Measurements from ENCODE around the gene KCNH1.

The KCNH1 gene

DNA sequence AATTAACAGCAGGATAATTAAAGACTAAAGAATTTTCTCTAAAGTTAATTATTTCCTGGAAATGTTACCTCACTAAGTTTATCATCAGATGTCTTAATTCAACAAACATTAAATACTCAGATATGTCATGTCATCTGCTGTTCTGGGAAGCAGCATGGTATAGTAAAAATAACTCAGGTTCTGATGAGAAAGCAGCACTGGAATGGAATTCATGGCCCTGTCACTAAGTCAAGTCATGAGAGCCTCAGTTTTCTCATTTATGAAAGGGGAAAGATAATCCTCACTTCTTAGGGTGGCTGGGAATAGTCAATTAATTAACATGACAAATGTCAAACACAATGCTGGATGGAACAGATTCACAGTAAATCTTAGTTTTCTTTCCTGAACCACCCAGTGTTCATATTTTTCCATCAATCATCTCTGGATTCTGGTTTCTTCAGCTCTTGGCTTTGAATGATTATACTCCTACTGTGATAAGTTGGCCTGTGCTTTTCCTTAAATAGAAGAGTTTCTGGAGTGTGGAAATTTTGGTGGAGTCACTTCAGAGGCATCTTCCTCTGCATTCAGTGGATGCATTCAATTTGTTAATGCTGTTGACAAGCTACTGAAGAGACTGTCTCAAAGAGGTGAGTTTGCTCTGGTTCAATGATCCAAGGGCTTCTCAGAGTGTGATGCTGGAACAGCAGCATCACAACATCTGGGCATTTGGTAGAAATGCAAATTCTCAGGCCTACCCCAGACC, 319.4 kb downstream of the KCNH1 start:
- no peak for DNase-seq (ENCODE audit: low spot score)

DNA sequence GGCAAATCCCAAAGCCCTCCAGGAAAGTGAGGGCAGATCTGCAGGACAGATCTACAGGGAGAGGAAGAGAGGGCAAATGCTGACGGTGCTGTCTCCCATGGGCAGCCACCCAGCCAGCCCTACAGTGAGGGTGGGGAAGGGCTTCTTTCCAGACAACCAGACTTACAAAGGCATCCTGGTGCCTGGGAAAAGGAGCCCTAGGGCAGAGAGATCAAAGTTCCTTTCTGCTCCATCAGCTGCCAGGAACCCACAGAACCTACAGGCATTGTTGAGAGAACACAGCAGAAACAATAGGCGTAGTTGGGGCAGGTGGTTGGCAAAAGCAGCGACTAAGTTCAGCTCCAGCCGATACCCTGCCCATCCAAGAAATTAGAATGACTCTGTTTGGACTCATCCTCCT, 332.4 kb downstream of the KCNH1 start:
- DNase-seq (ENCODE audit: low spot score) = no peak

DNA sequence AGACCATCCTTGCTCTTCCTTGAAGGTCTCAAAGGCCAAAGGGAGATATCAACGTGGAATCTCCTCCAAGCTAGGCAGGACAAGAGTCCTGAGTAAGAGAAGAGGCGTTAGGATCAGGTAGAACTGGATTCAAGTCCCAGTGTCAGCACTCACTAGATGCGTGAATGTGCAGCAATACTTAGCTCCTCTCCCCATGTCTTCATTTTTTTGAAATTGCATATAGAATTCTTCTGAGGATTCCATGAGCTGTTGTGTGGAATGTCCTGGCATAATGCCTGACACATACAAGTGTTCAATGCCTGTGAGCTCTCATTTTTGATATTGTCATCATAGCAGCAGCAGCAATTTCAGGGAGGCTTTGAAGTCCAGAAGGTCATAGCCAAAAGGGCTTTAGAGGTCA, 333.2 kb downstream of the KCNH1 start:
- DNase-seq (ENCODE audit: low spot score) = no peak

DNA sequence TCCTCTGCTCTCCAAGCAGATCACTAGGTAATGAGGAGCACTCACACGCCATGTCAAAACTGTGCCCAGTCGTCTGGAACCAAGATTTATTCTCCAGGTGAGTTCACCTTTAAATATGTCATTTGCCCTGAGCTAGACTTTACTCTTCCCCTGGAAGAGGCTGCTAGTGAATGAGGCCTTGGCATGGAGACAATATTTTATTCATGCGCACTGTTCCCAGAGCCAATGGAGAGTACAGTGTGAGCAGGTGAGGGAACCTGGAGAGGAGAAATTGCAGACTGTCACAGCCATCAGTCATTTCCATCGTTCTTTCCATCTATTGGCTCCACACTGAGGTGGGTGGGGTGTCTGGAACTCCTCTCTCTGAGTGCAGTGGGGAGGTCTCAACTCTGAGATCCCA, 333.6 kb downstream of the KCNH1 start:
- DNase-seq (ENCODE audit: low spot score) = no peak

DNA sequence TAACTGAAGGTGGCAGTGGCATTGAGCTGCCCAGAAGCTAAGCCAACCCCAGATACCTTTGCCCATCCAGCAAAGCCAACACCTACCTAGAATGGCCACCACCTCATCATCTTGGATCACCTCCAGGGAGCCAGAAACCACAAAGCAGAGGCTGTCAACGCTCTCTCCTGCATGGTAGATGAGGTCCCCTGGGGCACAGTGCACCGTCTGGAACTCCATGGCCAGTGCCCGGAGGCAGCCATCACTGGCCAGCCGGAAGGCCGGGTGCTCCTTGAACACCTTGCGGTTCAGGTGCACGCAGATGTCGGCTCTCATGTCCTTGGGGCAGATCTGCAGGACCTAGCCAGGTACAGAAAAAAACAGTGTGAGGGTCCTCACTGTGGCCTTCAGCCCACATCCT, 336.5 kb downstream of the KCNH1 start:
- no peak for DNase-seq (ENCODE audit: low spot score)

DNA sequence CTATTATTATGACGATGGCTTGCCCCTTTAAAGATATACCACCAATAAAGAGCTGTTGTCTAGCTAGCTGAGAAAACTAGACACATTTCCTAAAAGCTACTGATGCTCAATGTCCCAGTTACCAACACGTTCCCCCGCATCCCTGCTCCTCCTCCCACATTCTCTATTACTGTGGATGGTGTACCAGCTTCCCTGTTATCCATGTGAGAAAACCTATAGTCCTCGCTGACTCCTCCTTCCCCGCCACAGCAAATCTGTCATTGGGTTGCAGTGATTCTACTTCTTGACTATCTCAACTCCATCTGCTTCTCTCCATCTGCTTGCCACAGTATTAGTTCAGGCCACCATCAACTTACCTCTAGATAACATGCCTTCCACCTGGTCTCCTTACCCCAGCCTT, 337.5 kb downstream of the KCNH1 start:
- no peak for DNase-seq (ENCODE audit: low spot score)

DNA sequence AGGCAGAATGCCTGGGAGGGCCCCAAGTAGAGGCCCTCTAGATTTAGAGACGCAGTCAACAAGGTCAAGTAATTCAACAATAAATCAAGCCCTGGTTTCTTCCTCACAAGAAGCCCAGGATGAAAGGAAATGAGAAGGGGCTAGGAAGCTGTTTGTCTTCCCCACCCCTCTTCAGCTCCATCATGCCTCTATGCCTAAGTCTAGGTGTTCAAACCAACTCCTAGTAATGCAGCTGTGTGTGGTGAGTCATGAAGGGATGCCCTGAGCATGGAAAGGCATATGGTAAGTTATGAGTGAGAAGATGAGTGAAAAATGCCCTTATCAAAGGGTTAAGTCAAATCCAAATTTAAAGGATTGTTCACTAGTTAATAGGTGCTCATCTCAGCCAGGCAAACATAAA, 339.5 kb downstream of the KCNH1 start:
- no peak for DNase-seq (ENCODE audit: low spot score)

DNA sequence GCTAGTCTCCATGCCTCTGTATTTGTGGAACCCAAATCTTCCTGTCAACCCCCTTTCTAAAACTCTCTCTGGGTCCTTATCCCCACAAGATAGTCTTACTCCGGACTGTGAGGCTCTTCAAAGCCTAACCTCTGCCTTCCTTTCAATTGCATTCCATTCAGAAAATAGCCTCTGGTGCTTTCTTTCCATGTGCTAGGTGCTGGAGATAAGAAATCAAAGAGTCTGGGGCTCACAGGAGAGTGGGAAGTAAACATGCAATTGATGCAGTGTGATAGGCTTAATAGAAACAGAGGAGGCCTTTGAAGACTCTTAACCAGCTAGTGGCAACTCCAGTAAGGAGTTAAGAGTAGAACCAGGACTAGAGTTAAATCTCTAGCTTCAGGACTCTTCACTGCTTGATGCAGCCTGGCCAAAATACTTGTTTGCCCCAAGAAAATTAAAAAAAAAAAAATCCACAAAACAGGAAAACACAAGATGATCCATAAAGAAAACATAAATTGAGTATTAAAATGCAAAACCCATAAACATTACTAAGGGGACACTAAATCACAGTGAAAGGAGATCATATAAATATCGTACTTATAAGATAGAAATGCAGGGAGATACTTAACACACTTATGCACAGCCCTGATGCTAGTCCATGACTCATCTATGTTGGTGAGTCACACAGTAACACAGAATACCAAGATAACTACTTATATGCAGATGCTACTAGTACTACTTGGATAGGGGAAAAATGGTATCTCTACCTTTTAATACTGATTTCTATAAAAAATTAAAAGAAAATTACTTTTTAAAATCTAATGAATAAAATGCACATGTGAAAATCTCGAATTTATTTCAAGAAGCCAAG, 341.5 kb downstream of the KCNH1 start:
- DNase-seq (ENCODE audit: low spot score) = peak; percentile 18

DNA sequence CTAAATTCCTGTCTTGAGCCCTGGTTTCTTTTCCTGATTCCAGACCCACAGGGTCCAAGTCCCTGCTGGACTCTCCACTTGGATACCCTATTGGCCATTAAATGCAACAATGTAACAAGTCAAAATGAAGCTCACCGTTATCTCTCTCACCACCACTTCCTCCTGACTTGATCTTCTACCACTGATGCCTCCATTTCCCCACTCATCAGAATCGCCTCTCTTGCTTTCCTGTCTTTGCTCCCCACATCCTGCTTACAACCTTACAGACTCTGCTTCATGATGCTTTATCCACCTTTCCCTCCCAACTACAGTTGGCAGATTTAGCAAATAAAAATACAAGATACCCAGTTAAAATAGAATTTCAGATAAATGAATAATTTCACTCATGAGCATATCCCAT, 343.8 kb downstream of the KCNH1 start:
- no peak for DNase-seq (ENCODE audit: low spot score)

DNA sequence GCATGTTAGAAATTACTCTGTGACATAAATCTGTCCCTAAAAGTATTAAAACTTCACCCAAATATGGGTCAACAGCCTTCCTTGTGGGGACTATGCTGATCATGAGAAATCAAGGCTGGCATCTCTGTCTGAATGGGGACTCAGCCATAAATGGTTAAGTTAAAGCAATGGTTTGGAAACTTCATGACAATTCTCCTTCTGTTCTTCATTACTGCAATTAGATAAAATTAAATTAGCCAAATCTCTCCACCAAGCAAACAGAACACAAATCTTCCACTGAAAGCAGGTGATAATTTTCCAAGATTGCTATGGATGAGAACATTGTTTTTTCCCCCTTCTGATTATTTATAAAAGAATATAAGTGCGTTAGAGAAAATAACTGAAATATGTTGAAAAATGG, 346.1 kb downstream of the KCNH1 start:
- no peak for DNase-seq (ENCODE audit: low spot score)

DNA sequence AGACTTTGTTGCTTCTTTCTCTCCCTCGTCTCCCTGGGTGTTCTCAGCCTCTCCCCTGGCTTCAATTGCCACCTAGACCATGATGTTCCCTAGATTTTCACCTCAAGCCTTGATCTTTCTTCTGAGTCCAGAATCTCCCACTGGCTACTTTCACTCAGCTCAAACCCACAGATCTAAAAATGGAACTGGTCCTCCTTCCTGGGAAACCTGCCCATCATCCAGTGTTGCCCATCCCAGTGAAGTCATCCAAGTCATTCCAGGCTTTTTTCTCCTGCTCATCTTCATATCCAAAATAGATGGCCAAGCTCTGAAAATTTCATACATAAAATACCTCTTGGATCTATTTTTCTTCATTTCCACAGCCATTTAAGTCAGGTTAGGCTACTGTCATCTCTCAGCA, 347.4 kb downstream of the KCNH1 start:
- DNase-seq (ENCODE audit: low spot score) = no peak

DNA sequence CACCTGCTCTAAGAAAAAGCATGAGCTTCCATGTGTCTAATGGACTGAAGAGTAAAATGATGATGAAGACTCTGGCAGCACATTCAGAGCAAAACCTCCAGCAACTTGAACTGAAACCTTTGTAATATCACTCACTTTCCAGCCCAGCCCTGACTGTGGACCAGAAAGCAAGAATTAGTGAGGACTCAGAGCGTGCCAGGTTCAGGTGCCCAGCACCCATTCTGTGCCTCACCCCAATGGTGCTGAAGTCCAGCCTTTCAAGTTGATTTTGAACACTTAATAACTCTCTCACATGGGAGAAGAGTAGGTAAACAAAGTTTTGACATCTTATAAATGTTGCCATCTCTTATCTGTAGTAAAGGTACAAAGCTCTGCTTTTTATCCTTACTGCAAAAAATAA, 350.0 kb downstream of the KCNH1 start:
- DNase-seq (ENCODE audit: low spot score) = no peak

DNA sequence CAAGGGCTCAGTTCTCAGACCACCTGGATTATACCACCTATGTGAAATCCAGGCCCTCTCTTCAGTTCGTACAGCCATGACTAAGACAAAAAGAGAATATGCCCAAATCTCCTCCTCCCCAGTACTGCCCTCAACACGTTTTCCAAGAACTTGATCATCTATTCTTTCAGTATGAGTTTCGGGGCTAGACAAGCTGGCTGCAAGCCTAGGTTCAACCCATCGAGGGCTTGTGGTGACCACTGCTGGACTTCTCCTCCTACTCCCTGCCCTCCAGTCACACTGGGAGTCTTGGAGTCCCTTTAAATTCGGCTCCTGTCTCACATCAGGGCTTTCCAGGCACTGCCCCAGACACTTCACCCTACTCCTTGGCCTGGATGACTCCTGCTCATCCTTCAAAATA, 352.3 kb downstream of the KCNH1 start:
- DNase-seq (ENCODE audit: low spot score) = no peak

DNA sequence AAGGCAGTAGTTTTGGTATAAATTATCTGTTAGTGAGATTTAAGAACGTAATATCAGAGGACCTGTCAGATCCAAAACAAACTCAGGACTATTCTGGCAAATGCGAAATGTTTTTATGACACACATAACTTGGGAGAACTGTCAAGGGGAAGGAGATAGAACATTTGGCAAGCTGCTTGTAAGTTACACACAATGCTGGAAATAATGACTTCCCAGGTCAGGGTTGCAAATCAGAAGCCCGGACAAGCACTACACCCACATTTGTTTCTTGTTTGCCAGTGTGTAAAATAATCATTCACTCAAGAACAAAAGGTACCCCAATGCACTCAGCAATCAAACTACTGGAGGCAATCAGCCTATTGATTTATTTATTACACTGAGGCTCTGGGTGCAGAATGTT, 354.7 kb downstream of the KCNH1 start:
- DNase-seq (ENCODE audit: low spot score) = no peak

DNA sequence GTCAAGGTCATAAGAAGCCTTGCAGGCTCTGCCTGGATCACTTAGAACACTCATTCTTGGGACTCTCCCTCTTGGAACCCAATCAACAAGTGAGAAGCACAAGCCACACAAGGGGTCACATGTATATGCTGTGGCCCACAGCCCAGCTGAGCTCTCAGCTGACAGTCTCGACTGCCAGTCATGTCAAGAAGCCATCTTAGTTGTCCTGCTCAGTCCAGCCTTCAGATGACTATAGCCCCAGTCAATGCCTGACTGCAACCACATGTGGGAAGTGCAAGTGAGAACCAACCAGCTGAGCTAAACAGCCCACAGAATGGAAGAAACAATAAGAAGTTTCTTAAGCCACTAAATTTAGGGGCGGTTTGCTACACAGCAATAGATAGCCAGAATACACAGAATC, 356.0 kb downstream of the KCNH1 start:
- no peak for DNase-seq (ENCODE audit: low spot score)

DNA sequence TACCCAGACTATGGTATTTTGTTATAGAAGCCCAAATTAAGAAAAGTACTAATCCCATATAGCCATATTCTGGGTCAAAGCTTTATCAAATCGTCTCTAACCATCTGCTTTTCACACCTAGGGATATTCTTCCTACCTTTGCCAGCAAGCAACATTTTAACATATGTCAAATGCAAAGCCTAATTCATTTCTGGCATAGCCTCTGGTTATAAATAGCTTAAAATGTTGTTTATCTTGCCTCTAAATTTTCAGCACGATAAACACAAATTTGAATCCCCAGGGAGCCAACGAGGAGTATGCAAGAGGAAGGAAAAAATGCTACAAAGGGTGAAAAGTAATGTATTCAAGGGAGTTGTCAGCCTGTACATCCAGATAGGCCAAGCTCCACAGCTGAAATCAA, 357.2 kb downstream of the KCNH1 start:
- DNase-seq (ENCODE audit: low spot score) = no peak

DNA sequence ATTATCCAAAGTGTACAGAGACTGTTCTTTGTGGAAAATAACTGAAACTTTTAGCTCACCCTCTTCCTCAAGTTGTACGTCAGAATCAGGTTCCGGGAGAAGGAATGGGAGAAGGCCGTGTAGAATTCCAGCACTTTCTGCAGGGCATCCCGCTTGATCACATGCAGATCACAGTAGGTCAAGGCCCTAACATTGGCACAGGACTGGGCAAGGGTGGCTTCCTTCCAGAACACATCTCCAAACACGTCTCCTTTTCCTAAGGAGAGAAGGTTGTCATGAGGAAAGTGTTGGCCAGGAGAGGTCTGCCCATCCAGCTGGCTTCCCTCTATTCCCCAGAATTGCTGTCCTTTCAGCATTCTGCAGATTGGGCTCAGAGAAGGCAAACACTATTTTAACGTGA, 358.7 kb downstream of the KCNH1 start:
- DNase-seq (ENCODE audit: low spot score) = no peak

DNA sequence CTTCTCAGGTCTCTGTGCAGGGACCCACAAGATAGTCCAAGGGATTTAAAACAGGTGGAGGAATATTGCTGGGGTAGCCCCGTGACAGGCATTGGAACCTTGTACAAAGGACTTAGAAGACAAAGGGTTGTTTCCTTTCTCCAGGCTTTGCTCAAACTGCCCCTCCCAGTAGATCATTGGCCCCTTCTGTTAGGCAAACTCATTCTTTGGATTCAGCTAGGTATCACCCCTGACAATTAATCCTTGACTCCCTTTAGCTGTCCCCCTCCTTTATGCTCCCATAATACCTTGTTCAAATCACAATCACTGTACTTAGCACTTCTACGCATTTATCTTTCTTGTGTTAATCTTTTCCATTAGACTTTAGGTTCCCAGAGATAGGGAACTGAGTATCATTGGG, 360.5 kb downstream of the KCNH1 start:
- no peak for DNase-seq (ENCODE audit: low spot score)

DNA sequence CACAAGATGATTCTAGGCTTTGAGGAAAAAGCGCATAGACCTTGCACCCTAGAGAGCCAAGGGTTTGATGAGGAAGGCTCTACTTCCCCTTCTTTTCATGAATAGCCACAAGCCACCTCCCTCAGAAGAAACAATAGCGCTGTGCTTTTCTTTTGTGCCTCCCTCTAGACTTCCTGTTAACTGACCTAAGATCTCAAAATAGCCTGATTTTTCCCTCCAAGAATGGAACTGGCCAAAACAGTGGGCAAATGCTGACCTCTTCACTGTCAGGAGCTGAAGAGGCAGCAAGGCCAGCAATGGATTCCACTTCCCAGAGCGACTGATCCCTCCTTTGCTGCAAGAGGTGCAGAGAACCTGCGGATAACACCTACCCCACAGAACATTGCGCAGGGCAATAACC, 362.8 kb downstream of the KCNH1 start:
- no peak for DNase-seq (ENCODE audit: low spot score)

DNA sequence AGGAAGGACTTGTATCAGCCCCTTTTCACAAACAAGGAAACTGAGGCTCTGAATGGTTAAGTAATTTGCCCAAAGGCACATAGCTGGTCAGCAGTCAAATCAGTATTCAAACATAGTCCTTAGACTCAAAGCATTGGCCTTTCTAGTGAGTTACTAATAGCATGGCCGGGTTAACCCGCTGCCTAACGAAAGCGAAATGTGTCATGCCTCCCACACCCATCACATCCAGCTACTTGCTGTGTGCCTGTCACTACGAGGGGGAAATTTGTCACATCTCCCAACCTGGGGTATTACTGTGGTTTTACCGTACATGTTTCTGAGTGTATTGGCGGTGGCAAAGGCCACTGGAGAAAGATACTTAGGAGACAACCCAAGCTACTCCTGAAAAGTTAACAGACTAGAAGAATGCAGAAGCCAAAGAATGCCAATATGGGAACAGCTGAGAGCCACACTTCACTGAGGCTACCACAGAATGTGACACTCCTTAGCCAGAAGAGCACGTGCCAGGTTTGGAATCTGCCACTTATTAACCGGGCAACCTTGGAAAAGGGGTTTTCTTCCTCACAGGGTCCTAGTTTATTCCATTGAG, 363.5 kb downstream of the KCNH1 start:
- DNase-seq (ENCODE audit: low spot score) = no peak

DNA sequence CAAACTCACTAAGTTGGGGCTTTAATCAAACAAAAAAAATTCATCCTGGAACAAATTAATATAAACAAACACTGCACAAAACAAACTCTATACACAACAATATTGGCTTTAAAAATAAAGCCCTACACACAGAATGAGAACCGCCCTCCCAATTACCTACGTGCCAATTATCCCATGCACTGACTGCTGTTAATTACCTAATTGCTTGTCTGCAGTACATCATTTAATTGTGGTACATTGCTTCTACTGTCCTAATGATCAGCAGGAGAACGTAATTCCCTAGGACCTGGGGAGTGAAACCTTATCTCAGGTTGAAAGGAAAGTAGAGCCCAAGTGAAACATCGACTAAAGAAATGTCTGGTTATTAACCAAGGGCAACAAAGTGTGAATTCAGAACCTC, 364.5 kb downstream of the KCNH1 start:
- DNase-seq (ENCODE audit: low spot score) = no peak

DNA sequence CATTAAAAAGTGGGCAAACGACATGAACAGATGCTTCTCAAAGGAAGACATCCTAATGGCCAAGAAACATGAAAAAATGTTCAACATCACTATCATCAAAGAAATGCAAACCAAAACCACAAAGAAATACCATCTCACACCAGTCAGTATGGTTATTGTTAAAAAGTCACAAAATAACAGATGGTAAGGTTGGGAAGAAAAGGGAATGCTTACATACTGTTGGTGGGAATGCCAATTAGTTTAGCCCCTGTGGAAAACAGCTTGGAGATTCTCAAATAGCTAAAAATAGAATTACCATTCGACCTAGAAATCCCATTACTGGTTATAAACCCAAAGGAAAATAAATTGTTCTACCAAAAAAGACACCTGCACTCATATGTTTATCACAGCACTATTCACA, 369.4 kb downstream of the KCNH1 start:
- DNase-seq (ENCODE audit: low spot score) = no peak

DNA sequence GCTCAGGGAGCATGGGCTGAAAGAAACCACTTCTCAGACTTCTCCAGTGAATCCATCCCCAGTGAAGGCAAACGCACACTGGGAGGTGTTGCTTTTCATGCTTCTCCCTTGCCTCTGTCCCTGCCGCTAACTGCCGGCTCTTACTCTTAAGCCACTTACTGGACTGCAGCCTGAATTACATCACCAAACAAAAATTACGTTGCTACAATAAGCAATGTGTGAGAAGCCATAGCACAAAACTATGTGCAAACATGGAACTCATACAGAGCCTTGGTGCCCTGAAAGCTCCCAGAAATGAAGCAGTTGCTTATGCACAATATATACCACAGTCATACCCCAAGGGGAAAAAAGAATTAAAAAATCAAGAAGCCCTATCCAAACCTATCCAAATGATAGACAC, 375.2 kb downstream of the KCNH1 start:
- no peak for DNase-seq (ENCODE audit: low spot score)
